ENCODE results near the gene DNAI4. TPM values are rescaled to one million over a fixed set of nuclear protein-coding genes. Genes with fewer than 3 reads are reported as not detected.

Gene DNAI4
- total RNA-seq, 2 donors from 2014 or later: 5.2 to 7.2 TPM

DNA sequence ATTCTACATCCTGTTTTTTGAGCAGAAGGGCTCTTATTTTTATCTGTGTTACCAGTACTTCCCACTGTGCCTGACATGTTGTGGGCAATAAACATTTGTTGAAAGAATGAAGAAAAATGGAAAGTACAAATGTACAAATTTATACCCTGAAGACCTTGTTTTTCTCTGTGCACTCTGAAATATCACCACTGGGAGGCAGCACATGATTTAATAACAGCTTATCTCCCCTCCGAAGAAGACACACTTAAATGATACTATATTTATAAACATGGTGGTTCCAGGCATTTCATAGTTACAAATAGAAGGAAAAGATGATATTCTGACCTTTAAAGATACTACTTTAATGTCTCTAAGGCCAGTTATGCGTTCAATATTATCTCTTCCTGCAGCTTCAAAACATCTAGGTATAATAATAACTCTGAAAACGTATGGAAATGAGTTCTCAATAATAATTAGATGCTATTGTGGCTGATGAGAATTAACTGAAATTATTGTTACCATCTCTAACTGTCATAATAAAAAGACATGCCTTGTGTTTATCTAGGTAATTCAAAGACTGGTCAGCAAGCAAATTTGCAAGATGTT is 159.6 kb downstream of the DNAI4 start:
- peaks cover 19% of the 10 kb centered on the region for H3K4me1 Mint-ChIP-seq
- no peaks in the 10 kb centered on the region for H3K27me3 Mint-ChIP-seq
- no peak overlapping the region for H3K4me3 Mint-ChIP-seq
- ATAC-seq (peak; percentile 69), DNase-seq (peak in 1 of 3 donors; percentile 44)
- H3K27ac Mint-ChIP-seq: no peak overlapping the region
- no peaks in the 10 kb centered on the region for H3K9me3 ChIP-seq (ENCODE audit: control insufficient read depth, low read length, poor library complexity, severe bottlenecking)
- H3K36me3 Mint-ChIP-seq (ENCODE audit: low read depth): no peaks in the 10 kb centered on the region

Other genes with a start within 250 kb of the DNAI4 start
- gene DYNLT5, start 172.4 kb downstream of the DNAI4 start, total RNA-seq: not detected
- gene INSL5, start 123.6 kb downstream of the DNAI4 start, total RNA-seq: not detected
- gene MIER1, start 134 bp upstream of the DNAI4 start, total RNA-seq: 10 to 100 TPM; 82.4 to 90.5 TPM
- 10 to 100 TPM; 10.5 to 14.1 TPM for gene SLC35D1, start 129.3 kb upstream of the DNAI4 start, total RNA-seq
- not detected for gene C1orf141, start 210.1 kb upstream of the DNAI4 start, total RNA-seq
- 1 to 10 TPM; 2.4 to 2.8 TPM for gene IL23R, start 241.6 kb upstream of the DNAI4 start, total RNA-seq

All from T-helper 17 cell (primary cell).